C4-2B (cell line): ENCODE measurements around the gene AHR.

Source experiments
- H3K27ac ChIP-seq: fragments of 450-650 bp; 2 replicates; pipeline ENCODE4 v1.5.1; 2017
- ZFX ChIP-seq: fragments of 450-650 bp; IDR thresholded peaks from 2 replicates; pipeline ENCODE4 v1.6.1; 2017
- TF ChIP-seq, protein P1 (sequence below): fragments of 450-650 bp; conservative IDR thresholded peaks from 2 replicates; pipeline ENCODE4 v1.5.1; 2017; ENCODE audit warnings: mild to moderate bottlenecking

The AHR gene

DNA sequence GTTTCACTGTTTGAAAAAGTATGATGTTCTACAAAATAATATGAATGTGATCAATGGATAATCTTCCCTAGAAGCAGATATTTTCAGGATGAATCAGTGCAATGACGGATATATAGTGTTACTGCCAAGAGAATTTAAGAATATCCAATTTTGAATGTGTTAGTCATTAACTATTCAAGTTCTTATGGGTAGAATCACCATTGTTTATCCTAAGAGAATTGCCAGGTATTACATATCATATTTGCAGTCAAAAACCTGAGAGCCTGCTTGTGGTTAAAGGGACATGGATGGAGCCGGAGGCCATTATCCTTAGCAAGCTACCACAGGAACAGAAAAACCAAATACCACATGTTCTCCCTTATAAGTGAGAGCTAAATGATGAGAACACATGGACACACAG is 26.9 kb downstream of the AHR start:
- TF ChIP-seq ZFX: no peak
- H3K27ac ChIP-seq: no peak overlapping the region

DNA sequence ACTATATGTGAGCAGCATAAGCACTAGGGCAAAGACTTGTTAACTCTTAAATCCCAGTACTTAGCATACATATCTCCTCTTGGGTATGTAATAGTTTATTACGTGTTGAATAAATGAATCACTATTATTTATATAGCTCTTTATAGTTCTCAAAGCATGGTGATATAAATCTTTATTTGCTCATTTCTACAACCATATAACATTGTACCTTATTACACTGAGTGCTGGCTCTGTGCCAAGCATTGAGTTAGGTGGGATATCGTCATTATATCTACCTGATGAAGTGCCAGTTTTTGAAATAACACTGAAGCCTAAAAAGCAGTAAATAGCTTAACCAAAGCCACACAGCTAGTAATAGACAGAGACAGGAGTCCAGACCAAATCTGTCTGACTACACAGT is 27.9 kb downstream of the AHR start:
- TF ChIP-seq, protein P1, sequence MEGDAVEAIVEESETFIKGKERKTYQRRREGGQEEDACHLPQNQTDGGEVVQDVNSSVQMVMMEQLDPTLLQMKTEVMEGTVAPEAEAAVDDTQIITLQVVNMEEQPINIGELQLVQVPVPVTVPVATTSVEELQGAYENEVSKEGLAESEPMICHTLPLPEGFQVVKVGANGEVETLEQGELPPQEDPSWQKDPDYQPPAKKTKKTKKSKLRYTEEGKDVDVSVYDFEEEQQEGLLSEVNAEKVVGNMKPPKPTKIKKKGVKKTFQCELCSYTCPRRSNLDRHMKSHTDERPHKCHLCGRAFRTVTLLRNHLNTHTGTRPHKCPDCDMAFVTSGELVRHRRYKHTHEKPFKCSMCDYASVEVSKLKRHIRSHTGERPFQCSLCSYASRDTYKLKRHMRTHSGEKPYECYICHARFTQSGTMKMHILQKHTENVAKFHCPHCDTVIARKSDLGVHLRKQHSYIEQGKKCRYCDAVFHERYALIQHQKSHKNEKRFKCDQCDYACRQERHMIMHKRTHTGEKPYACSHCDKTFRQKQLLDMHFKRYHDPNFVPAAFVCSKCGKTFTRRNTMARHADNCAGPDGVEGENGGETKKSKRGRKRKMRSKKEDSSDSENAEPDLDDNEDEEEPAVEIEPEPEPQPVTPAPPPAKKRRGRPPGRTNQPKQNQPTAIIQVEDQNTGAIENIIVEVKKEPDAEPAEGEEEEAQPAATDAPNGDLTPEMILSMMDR: no peak
- TF ChIP-seq ZFX: no peak
- no peak overlapping the region for H3K27ac ChIP-seq

DNA sequence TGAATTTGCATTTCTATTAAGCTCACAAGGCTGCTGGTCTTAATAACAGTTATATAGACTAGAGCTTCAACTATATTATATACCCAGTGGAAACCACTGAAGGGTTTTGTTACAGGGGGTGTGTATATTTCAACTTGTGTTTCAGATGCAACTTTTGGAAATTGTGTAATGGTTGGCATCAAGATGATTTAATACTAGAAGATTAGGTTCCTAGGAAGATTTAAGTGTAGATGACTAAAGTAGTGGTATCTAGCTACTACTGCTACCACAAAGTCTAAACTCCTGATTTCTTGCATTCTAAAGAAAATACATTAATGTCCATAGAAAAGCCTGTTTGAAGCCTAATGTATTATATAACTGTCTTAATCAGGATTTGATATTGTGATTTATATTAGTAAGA is 30.2 kb downstream of the AHR start:
- no peak for TF ChIP-seq ZFX
- TF ChIP-seq, protein P1: no peak
- no peak overlapping the region for H3K27ac ChIP-seq

DNA sequence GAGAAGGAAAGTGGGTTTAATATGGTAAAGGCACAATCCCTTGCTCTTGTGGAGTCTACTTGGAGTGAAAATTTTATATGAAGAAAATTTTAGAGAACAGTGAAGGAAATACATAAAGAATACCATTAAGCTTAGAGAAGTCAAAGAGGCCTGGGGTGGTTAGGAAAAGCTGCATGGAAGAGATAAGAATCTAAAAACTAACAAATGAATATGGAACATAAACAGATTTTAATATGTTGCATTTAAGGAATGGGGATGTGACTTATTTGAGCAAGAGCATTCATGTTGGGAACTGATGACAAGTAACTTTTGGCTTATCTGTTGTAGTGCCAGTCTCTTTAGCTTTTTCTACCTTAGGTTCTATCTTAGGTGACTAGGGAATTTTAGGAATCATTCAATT is 31.0 kb downstream of the AHR start:
- TF ChIP-seq, protein P1: no peak
- TF ChIP-seq ZFX: no peak
- no peak overlapping the region for H3K27ac ChIP-seq

DNA sequence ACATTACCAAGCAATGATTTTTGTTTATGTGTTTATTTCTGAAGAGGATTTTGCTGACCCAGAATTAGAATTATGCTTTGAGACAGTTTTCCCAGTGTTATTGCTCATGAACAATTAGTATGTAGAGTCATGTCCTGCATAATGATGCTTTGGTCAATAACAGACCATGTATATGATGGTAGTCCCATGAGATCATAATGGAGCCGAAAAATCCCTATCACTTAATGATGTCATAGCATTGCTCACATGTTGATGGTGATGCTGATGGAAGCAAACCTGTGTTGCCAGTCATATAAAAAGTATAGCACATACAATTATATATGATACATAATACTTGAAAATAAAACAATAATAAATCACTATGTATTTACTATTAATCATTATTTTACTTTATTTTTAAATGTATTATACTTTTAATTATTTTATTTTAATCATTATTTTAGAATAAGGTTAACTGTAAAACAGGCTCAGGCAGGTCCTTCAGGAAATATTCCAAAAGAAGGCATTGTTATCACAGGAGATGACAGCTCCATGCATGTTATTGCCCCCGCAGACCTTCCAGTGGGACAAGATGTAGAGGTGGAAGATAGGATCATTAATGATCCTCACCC is 33.5 kb downstream of the AHR start:
- no peak overlapping the region for H3K27ac ChIP-seq
- TF ChIP-seq, protein P1: no peak
- TF ChIP-seq ZFX: no peak

DNA sequence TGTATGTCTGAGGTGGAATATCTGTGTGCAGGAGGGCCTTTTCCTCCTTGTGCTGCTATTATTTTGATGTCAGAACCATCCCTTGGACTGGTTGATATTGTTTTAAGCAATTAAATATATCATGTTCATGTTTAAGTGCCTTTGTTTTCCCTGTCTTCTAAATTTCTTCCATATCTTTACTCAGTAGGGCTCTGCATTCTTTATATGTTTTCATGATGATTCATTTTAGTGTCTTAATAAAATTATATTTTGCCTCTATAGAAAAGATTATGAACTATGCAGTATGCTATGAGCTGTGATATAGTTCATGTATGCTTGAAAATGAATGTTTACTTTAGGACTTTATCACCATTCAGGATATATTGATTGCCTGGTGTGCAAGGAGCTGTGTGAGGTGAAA is 34.8 kb downstream of the AHR start:
- TF ChIP-seq, protein P1: no peak
- TF ChIP-seq ZFX: no peak
- no peak overlapping the region for H3K27ac ChIP-seq

DNA sequence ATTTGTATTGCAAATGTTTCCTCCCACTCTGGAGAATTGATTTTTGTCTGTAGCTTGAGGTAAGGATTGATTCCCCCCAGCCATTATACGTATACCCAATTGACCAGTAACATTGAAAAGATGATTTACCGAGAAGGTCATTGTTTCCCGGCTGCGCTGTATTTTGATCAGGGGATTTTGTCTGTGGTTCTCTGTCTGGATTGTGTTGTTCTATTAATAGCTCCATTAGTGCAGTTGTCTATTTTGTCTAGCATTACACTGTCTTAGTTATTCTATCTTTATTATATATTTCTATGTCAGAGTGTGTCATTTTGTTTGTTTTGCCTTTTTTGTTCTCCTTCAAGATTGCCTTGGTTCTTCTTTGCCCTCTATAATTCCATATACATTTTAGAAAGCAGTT is 37.7 kb downstream of the AHR start:
- no peak overlapping the region for H3K27ac ChIP-seq
- TF ChIP-seq ZFX: no peak
- TF ChIP-seq, protein P1: no peak

DNA sequence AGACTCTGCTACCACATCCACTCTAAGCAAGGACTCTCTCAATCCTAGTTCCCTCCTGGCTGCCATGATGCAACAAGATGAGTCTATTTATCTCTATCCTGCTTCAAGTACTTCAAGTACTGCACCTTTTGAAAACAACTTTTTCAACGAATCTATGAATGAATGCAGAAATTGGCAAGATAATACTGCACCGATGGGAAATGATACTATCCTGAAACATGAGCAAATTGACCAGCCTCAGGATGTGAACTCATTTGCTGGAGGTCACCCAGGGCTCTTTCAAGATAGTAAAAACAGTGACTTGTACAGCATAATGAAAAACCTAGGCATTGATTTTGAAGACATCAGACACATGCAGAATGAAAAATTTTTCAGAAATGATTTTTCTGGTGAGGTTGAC is 40.7 kb downstream of the AHR start:
- no peak for TF ChIP-seq ZFX
- TF ChIP-seq, protein P1: no peak
- H3K27ac ChIP-seq: no peak overlapping the region
